SU-DHL-6 (cell line): Measurements from ENCODE around the gene SHISAL1.

ENCODE experiments used
- H2AFZ ChIP-seq: fragments of 200-600 bp; sonication (generic); 2 replicates; pipeline ENCODE4 v1.6.1; 2014; ENCODE audit warnings: low read depth, mild to moderate bottlenecking, moderate library complexity, mixed read lengths, antibody characterized with exemption, low read length; ENCODE audit not compliant: severe bottlenecking
- H3F3A ChIP-seq: fragments of 200-600 bp; shearing (Covaris generic); 2 replicates; pipeline ENCODE4 v1.6.0; 2016; ENCODE audit warnings: antibody characterized with exemption, mild to moderate bottlenecking; ENCODE audit not compliant: insufficient read depth
- H3K27ac ChIP-seq: fragments of 200-600 bp; sonication (generic); 2 replicates; pipeline ENCODE4 v1.5.1; 2016; ENCODE audit warnings: low read depth, mild to moderate bottlenecking, low read length, moderate library complexity, mixed read lengths
- H3K27me3 ChIP-seq: fragments of 200-600 bp; sonication (generic), shearing (Covaris generic); 2 replicates; pipeline ENCODE4 v1.6.0; 2014; ENCODE audit warnings: mild to moderate bottlenecking, low read length
- H3K36me3 ChIP-seq: fragments of 200-600 bp; sonication (generic); 2 replicates; pipeline ENCODE4 v1.6.1; 2014; ENCODE audit warnings: mild to moderate bottlenecking, low read length, mixed read lengths
- H3K4me2 ChIP-seq: fragments of 300-600, 200-600 bp; shearing (Covaris generic), sonication (generic); 2 replicates; pipeline ENCODE4 v1.6.0; 2014; ENCODE audit warnings: low read length, low read depth, mild to moderate bottlenecking; ENCODE audit not compliant: poor library complexity, severe bottlenecking
- H3K4me3 ChIP-seq: fragments of 200-600 bp; sonication (generic); 2 replicates; pipeline ENCODE4 v1.5.1; 2014; ENCODE audit warnings: antibody characterized with exemption, low read length, mild to moderate bottlenecking, mixed read lengths; ENCODE audit not compliant: insufficient read depth, poor library complexity, severe bottlenecking
- H3K79me2 ChIP-seq: fragments of 200-600 bp; sonication (generic); 2 replicates; pipeline ENCODE4 v1.6.1; 2014; ENCODE audit warnings: mild to moderate bottlenecking, low read length, moderate library complexity; ENCODE audit not compliant: insufficient read depth
- H3K9ac ChIP-seq: fragments of 200-600 bp; sonication (generic); 2 replicates; pipeline ENCODE4 v1.7.0; 2014; ENCODE audit warnings: mild to moderate bottlenecking, low read length
- H3K9me2 ChIP-seq: fragments of 200-600 bp; sonication (generic); replicated peaks from 2 replicates; pipeline ENCODE4 v1.6.1; 2014; ENCODE audit warnings: low read length; ENCODE audit not compliant: insufficient read depth
- H3K9me3 ChIP-seq: fragments of 200-600 bp; sonication (generic); 2 replicates; pipeline ENCODE4 v1.6.1; 2014; ENCODE audit warnings: low read length, mixed read lengths; ENCODE audit not compliant: insufficient read depth
- H4K20me1 ChIP-seq: fragments of 200-600 bp; sonication (generic); 2 replicates; pipeline ENCODE4 v1.6.1; 2014; ENCODE audit warnings: low read depth, mild to moderate bottlenecking, antibody characterized with exemption, low read length, moderate library complexity, mixed read lengths
- EZH2phosphoT487 ChIP-seq: fragments of 200-600 bp; sonication (generic), shearing (Covaris generic); conservative IDR thresholded peaks from 2 replicates; pipeline ENCODE4 v1.6.1; 2018; ENCODE audit warnings: mild to moderate bottlenecking, antibody characterized with exemption, low read length, moderate library complexity, mixed read lengths
- TF ChIP-seq, protein P1 (sequence below): fragments of 200-600 bp; sonication (generic); IDR thresholded peaks from one replicate; pipeline ENCODE4 v1.5.1; 2017; ENCODE audit warnings: antibody characterized with exemption, mild to moderate bottlenecking, low read length, moderate library complexity; ENCODE audit not compliant: insufficient read depth, poor library complexity, severe bottlenecking

Gene SHISAL1

GRCh38 chr22:44270556-44270880 lies 42.2 kb downstream of the SHISAL1 start:
- Histone ChIP-seq H3K9me3 (no peaks in the 10 kb centered on the region), H3K36me3 (no peaks in the 10 kb centered on the region), H3K4me2 (no peak overlapping the region), H3K79me2 (no peaks in the 10 kb centered on the region), H3K27me3 (no peaks in the 10 kb centered on the region), H4K20me1 (no peaks in the 10 kb centered on the region), H3K27ac (no peak overlapping the region), H3F3A (no peaks in the 10 kb centered on the region), H3K4me3 (no peak overlapping the region), H2AFZ (no peak overlapping the region), H3K9me2 (no peaks in the 10 kb centered on the region), H3K9ac (no peak overlapping the region)
- no peak for TF ChIP-seq EZH2phosphoT487
- TF ChIP-seq, protein P1, sequence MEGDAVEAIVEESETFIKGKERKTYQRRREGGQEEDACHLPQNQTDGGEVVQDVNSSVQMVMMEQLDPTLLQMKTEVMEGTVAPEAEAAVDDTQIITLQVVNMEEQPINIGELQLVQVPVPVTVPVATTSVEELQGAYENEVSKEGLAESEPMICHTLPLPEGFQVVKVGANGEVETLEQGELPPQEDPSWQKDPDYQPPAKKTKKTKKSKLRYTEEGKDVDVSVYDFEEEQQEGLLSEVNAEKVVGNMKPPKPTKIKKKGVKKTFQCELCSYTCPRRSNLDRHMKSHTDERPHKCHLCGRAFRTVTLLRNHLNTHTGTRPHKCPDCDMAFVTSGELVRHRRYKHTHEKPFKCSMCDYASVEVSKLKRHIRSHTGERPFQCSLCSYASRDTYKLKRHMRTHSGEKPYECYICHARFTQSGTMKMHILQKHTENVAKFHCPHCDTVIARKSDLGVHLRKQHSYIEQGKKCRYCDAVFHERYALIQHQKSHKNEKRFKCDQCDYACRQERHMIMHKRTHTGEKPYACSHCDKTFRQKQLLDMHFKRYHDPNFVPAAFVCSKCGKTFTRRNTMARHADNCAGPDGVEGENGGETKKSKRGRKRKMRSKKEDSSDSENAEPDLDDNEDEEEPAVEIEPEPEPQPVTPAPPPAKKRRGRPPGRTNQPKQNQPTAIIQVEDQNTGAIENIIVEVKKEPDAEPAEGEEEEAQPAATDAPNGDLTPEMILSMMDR, result no peak

- Histone ChIP-seq H3F3A (no peaks in the 10 kb centered on the region), H3K9me3 (no peaks in the 10 kb centered on the region), H3K27ac (no peak overlapping the region), H3K9me2 (no peaks in the 10 kb centered on the region), H3K4me3 (no peak overlapping the region), H3K9ac (no peak overlapping the region), H3K27me3 (no peaks in the 10 kb centered on the region), H3K36me3 (no peaks in the 10 kb centered on the region), H3K79me2 (no peaks in the 10 kb centered on the region), H3K4me2 (no peak overlapping the region), H2AFZ (no peak overlapping the region), H4K20me1 (no peaks in the 10 kb centered on the region)
- TF ChIP-seq, protein P1, result no peak
- no peak for TF ChIP-seq EZH2phosphoT487
Observed at GRCh38 chr22:44269757-44270555, 42.8 kb downstream of the SHISAL1 start.

DNA sequence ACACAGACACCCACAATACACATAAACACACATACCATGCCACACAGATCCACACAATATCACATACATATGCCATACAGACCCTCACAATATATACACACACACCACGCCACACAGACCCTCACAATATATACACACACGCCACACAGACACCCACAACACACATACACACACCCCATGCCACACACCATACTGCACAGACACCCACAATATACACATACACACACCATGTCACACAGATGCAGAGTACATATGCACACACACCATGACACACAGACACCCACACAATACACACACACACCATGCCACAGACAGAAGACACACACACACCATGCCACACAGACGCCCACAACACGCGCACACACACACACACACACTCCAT lies 43.6 kb downstream of the SHISAL1 start:
- Histone ChIP-seq H3F3A (no peaks in the 10 kb centered on the region), H3K36me3 (no peaks in the 10 kb centered on the region), H3K9ac (no peak overlapping the region), H3K9me2 (no peaks in the 10 kb centered on the region), H3K27ac (no peak overlapping the region), H3K79me2 (no peaks in the 10 kb centered on the region), H3K4me3 (no peak overlapping the region), H4K20me1 (no peaks in the 10 kb centered on the region), H2AFZ (no peak overlapping the region), H3K27me3 (no peaks in the 10 kb centered on the region), H3K4me2 (no peak overlapping the region), H3K9me3 (no peaks in the 10 kb centered on the region)
- no peak for TF ChIP-seq EZH2phosphoT487
- TF ChIP-seq, protein P1, result no peak
